IPS-NIHi7 (cell line): ENCODE measurements around the gene CNTNAP2.

Experiments
- DNase-seq: peaks from one replicate; pipeline ENCODE4 v3.0.0; 2012; ENCODE audit warnings: mixed read lengths; ENCODE audit errors: extremely low spot score

Gene CNTNAP2

DNA sequence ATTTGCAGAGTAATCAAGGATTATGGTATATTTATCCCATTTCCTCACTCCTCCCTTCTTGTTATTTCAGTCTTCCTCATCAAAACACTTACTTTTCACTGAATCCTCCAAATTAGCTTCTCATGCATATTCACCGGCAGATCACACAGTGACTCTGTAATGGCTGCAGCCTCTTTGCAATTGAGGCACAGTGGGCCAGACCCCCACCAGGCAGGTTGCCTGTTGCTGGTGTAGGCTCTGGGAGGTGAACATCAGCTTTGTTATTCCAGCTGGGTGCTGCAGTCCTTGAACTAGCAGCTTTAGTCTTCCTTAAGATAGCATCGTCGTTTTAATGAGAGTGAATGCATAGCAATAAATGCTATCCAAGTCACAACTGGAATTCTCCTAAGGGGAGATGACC, 449.3 kb downstream of the CNTNAP2 start:
- DNase-seq: no peak

DNA sequence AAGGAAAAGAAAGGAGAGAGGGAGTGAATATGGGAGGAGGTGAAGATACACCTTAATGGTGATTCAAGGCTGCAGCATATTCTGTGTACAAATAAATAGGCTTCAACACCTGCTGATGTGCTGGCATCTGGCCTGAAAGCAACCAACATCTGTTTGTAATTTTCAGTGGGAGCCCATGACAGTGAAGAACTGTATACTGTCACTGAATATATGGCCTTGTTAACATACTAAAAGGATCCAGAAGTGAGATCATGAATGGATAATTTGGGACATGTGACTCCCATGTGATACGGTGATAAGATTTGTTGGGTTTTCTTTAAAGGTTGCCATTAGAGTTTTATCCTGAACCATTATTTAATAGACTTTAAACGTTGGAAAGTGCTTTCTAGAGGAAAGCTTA, 459.3 kb downstream of the CNTNAP2 start:
- no peak for DNase-seq

DNA sequence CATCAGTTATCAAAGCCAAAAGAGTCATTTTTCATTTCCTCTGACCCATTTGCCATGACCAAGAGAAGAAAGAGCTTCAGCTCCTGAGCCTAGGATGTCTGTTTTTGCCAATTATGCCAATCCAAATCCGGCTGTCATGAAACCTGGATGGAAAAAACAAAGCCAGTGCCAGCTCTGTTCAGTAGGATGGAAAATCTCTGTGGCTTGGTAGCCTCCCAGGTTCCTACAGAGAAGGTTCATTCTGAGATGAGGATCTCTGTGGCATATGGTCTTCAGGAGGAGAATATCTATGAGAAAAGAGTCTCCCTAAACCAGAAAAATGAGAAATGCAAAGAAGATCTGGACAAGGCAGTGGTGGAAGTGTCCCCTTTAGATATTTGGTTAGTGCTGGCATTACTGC, 475.4 kb downstream of the CNTNAP2 start:
- DNase-seq: no peak

DNA sequence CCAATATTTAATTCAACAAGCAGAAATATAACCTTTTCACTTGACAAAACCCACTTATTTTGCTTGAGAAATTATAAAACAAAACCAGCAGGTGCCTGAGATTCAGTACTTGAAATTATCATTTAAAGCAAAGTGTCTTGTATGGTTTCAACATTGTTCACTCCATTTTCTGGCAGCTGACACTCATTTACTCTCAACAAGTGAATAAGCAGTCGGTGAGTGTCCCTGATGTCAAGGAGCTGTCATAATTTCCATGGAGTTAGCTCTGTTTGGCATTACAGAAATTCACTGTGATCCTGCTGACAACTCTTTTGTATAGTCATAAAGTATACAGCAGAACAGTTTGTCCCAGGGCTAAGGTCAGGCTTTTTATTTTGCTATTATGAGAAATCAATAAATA, 490.0 kb downstream of the CNTNAP2 start:
- DNase-seq: no peak

DNA sequence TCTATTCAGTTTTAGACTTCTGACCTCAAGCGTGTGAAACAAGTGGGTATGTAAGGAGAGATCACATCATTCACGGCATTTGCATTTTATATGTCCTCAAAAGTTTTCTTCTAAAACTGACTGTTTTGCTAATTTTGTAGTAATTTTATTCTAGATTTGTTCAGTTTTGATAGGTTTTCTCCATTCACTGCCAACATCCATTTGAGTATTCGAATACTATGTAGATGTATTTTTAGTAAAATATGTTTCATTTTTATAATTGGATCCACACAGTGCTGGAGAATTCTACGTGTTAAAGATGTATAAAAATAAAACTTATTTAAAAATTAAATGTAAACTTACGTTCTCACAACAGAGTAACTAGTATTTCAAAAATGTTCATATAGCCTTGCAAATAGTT, 503.0 kb downstream of the CNTNAP2 start:
- DNase-seq: no peak

DNA sequence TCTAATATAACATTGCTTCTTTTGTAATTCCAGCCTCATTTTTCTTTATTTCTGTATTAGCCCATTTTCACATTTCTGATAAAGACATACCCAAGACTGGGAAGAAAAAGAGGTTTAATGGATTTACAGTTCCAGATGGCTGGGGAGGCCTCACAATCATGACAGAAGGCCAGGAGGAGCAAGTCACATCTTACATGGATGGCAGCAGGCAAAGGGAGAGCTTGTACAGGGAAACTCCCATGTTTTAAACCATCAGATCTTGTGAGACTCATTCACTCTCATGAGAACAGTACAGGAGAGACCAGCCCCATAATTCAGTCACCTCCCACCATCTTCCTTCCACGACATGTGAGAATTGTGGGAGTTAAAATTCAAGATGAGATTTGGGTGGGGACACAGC, 510.3 kb downstream of the CNTNAP2 start:
- DNase-seq: no peak

DNA sequence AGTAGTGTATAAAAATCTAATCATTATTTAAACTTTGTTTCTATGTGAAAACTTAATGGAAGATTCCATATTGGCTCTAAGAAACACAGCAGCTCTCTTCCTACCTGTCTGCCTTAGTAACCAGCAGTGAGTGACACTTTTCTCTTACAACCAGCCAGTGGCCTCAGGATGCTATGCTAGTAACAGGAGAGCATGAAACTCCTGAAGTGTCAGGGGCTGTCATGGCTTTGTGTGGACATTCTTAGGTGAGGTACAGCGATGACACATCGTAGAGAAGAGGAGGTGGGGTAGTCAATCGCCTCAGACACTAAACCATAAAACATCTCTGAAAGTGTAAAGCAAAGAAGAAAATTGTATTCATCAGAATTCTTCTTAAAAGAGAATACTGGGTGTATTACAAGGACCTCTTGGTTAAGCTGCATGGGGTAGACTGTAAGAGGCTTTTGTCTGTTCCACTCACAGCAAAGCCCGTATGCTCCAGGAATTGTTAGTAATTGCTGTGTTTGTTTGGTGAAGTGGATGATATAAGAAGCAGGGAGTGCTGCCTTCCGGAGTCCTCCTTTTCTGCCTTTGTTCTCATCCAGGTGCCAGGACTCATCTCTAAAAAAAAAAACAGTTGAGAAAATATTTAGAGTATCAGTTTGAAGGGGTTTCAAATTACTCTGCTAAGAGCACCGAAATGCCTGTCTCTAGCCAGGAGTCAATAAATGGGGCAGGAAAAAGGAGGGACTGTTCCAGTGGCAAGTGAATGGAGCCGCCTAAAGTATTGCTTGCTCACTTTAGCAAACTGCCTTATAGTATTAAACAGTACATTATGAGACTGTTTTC, 518.8 kb downstream of the CNTNAP2 start:
- no peak for DNase-seq

DNA sequence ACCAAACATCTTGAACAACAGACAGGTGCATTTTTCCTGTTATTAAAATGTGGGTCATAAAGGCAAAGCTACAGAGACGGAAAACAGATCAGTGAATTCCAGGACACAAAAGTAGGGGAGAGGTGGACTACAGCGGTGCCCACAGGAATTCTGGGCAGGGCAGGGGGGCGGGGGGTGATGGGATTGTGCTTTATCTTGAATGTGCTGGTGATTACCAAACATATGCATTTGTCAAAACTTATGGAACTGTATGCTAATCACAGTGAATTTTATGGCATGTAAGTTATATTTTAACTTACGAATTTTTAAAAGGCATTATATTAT, 519.4 kb downstream of the CNTNAP2 start:
- DNase-seq: no peak

DNA sequence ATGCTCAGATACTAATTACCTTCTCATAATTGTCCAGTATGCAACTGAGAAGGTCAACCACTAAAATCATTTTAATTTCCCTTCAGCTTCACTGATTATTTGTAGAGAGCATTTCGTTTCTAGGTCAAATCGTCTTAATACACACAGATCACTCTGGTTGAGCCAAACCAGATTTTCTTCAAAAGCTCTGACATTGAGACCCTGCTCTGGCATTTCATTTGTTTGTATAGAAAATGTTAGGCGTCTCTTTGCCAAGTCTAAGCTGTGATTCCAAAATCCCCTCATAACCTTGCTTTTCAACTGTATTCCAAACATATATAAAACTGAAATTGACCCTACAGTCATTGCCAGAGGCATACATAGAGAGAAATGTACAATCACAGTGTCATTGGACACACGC, 520.0 kb downstream of the CNTNAP2 start:
- DNase-seq: no peak

DNA sequence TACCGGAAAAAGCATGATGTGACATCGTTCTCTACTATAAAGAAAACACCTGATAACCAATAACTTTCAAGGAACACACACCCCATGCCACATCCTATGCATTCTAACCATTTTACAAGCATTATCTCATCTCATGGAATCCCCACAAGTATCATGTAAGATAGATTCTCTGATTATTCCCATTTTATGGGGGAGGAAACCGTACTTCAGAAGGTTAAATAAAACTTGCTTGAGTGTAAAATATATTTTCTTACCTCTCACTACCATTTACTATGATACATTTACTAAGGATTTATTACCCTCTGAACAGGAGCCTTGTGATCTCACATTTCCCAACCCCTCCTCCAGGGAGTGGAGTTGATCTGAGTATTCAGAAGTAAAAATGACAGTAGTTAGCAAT, 522.7 kb downstream of the CNTNAP2 start:
- no peak for DNase-seq

DNA sequence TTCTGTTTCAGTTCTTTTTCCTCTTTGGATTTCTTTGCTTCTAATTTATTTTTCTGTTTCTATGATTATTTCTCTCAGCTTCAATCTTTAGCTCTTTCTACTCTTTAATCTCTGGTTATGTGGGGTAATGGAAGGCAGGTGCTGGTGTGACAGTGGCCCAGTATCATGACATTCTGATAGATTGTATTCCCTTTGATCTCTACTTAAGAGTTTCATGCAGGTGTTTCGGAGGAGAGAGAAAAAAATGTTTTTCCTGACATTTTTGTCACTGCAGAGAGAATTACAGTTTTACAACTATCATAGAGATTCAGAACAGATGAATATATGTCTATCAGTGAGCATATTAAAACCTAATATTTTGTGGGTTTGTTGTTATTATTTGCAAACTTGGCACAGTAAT, 524.9 kb downstream of the CNTNAP2 start:
- DNase-seq: no peak

DNA sequence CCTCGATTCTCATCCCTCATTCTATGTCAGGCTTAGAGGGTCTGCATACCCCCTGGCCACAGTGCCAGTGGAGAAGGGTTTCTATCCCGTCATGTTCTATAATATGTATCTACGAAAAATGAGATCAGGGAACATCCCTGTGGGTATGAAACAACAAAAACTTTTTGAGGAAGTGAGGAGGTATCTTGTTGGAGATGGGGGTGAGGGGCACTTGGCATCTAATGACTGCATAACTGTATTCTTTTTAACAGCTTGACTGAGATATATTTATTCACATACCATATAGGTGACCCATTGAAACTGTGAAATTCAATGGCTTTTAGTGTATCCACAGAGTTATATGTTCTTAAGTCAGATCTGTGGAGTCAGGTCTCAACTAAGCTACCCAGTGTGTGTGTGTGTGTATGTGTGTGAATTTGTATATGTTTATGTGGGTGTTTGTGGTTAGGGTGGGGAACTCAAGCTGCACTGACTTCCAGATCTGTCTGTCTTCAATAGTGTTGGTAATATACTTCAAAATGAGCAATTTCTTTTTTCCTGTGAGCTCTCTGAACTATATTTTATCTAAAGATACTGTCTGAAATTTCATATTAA, 528.9 kb downstream of the CNTNAP2 start:
- no peak for DNase-seq

DNA sequence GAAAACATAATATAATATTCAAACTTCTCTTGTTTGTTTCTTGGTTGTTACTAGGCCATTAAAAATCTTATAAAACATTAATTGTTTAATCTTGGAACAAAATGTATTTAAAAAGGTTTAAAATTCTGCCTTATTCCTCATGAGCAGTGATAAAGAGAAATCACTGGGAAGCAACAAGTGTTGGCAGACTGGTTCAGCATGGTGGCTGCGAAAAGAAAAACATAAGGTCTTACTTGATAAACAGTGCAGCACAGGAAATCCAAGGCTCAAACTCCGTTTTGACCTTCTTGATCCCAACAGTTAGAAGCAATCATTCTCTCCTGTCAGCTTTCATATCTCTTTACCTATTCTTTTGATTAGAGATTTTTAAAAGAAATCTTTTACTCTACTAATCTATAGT, 530.8 kb downstream of the CNTNAP2 start:
- no peak for DNase-seq

DNA sequence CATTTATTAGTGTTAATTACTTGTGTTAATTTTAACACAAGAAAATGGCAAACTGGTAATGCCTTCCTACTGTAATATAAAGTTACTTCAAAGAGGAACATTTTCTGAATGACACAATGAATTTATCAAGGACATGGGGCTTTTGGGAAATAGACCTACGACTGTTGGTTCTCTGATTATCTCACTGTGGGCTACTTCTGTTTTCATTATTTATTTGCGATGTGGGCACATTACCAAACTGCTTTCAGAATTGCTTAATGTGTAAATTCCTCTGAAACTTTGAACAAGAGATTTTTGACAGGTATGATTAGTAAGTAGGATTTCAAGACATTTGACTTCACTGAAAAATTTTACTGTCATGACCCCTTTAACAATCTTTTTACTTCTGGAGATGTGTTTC, 535.6 kb downstream of the CNTNAP2 start:
- no peak for DNase-seq

DNA sequence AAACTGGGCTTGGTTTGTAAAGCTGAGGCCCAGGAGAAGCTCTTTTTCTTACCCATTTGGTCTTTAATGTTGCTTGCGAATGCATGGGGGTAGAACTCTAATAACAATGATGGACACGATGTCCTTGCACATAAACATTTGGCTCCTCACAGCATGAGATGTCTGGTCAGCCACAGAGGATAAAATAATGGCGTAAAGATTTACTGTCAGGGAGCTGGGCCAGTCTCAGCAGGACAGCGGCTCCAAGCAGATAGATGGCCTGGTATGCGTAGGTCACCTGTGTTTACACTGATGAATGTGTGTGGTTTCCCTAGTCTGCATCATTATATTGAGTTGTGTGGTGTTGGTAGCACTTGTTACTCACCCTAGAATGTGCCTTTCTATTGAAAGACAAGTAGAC, 537.4 kb downstream of the CNTNAP2 start:
- no peak for DNase-seq

DNA sequence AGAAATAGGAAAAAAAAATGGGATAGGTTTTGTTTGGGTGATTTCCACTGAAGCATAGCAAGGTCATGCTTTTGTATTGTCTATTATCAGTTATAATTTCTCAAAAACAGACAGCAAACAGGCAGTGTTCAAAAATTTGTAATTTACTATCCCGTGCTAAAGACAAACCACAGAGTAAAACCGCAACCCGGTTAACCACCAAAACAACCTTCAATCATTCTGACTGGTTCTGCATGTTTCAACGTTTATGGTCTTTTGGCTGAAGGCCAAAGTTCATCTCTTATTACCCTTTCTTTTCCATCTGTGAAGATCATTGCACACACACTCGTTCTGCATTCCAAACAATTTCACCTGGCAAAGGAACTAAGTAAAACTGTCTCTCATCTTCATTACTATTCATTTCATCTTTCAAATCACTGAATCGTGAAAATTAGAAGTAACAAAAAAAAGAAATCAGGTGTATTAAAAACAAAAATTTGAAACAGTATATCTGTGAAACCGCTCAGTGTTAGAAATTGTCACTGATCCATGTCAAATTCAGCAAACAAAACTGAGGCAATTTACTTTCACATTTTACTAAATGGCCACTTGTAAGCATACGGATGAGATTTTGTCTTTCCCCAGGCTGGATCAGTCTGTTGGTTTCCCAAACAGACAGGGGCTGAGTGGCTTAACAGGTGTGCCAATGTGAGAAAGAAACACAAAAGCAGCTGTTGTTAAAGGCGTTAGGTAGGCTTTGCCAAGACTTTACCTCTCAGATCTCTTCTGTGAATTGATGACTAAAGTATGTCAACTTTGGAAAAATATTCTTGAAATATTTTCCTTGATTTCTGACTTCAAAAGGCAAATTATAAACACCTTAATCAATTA, 539.6 kb downstream of the CNTNAP2 start:
- DNase-seq: no peak

DNA sequence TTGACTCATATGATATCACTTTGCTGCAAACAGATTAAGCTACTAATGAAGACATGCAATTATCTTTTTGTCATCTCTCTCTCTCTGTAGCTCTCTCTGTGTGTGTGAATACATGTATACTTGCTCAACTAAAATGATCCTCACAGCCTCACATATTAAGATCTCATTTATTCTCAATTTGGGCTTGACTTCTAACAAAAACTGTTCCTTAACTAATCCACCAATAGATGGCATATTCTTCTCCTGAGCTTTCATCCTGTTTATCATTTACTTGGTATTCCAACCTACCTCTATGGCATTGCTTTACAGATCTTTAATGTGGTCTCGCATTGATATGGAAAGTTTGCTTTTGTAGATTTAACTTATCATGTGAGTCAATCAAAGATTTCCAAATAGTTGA, 540.4 kb downstream of the CNTNAP2 start:
- DNase-seq: no peak

DNA sequence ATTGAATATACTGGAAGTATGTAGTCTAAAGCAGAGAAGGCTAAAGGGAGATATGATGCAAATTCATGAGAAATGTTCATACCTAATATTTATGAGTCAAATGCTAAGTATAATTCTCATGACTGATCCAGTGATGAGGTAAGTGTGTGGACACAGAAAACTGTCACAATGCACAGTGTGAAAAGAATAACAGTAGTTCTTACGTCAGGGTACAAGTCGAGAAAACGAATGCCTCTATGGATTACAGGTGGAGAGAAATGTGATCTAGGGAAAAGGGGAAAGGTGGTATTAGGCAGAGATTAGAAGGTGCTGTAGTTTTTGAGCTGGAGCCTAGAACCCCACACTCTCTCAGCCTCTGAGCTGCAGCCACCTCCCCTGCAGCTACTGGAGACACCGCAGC, 542.0 kb downstream of the CNTNAP2 start:
- no peak for DNase-seq

DNA sequence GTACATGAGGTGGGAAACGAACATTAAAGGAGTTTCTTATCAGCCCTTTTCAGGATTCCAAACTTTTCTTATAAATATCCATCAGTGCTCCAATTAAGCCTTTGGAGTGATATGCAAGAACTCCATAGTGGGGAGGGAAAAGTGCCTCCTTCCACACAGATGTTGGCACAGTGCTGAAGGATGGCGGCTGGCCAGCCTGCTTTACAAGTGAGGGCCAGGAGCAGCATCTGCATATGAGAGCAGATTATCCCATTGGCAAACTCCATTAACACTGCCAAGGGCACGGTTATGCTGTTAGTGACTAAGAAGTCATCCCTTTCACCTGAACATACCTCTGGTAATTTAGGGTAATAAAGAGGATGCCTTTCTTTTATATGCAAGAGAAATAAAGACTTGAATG, 543.1 kb downstream of the CNTNAP2 start:
- no peak for DNase-seq

DNA sequence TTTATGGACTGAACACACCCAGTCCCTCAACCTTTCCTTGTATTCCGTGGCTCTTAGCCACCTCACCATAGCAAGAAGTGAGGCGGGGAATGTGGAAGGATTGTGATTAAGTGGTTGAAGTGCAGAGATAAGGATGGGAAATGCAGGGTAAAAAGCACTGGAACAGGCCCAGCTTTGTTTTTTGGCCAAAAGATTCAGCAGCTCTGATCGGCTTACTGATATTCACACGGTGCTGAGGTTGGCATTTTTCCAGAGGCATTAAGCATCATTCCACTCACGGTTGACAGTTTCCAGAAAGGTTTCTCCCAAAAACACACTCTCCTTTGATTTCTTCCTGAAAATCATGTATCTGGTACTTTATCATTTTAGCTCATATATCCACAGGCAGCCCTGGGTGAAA, 544.2 kb downstream of the CNTNAP2 start:
- DNase-seq: no peak

DNA sequence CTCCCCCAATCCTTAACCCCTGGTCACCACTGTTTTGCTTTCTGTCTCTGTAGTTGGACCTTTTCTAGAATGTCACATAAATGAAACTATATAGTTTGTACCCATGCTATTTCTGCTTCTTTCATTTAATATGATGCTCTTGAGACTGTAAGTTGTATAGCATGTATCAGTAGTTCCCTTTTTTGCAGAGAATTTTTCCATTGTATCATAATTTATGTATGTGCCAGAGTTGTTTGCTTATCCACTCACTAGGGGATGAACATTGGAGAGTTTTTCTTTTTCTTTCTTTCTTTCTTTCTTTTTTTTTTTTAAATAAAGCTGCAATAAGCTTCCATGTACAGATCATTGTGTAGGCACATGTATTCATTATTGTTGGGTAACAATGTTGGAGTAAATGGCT, 544.8 kb downstream of the CNTNAP2 start:
- no peak for DNase-seq

DNA sequence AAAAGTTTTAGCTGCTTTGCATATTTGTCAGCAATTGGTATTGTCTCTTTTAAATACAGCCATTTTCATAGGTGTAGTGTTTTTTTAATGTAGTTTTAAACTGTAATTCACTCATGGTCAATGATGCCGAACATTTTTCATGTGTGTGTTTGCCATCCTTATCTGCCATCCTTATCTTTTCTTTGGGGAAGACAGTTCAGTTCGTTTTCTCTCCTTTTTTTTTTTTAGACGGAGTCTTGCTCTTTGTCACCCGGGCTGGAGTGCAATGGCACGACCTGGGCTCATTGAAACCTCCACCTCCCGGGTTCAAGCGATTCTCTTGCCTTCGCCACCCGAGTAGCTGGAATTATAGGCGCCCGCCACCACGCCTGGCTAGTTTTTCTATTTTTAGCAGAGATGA, 545.3 kb downstream of the CNTNAP2 start:
- DNase-seq: no peak

DNA sequence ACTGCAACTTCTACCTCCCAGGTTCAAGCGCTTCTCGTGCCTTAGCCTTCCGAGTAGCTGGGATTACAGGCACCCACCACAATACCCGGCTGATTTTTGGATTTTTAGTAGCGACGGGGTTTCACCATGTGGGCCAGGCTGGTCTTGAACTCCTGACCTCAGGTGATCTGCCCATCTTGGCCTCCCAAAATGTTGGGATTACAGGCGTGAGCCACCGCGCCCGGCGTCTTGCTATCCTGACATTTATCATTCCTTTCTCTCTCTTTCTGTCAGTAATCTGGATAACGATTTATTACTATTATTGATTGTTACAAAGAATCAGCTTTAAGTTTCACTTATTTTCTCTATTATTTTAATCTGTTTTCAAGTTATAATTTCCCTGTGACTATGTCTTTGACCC, 548.4 kb downstream of the CNTNAP2 start:
- no peak for DNase-seq
